ENCODE measurements around the gene PDCD7. TPM values are rescaled to one million over a fixed set of nuclear protein-coding genes. Genes with fewer than 3 reads are reported as not detected.

The PDCD7 gene
- total RNA-seq, 1 donor from 2014 or later: 26.3 TPM

DNA sequence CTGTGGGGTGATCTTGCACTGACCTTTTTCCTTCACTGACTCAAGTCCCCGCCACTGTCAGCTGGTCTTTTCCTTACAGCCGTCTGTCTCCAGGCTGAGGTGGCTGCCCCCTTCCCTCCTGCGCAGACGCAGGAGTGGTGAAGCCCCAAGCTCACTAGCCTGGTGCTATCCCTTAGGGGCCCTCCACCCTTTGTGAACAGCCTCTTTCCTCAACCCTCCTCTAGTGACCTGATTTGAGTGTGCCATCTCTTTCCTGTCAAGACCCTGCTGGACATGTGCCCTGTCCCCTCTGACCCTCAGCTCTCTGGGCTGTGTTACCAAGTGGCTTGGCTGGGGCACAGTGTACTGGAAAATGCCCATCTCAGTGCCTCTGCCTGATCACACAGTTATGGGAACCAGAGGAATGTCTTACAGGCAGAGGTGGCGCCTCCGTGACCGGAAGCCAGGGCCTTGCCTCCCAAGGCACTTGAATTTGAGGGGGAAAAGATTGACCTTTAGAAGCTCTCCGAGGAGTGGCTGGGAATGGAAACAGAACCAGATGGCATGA, 48.3 kb downstream of the PDCD7 start:
- no peak for TF ChIP-seq CTCF (conservative IDR thresholded peaks at IDR 0.05; ENCODE audit: low read depth, low read length)
- H3K4me3 ChIP-seq (ENCODE audit: low read depth, low read length): no peak overlapping the region
- no peak for DNase-seq (ENCODE audit: low read depth)

DNA sequence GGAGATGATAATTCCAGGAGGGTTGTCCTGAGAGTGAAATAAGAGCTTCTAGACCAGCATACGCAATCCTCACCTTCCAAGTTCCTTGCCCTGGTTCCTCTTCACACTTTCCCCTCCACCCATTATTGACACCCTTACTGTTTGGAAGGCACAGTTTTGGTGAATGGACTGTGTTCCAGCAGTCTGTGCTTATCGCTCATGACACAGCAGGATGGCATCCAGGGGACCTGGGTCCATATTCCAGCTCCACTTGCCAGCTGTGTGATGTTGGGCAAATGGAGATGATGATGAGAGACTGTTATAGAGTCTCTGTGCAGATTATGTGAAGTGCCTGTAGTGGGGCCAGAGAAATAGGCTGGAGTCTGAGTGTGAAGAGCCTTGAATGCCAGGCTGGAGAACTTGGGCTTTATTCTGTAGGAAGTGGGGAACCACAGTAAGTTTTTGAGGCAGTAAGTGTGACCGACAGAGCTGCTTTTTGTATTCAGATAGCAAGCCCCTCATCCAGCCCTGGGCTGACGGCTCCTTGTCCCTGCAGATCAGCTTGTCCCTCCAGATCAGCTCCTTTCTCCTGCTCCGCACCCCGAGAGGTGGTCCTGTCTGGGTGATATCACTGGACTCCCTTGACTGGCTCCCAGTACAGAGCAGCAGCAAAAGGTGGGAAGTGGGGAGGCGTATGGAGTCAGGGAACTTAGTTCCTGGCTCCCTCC, 49.0 kb downstream of the PDCD7 start:
- no peak overlapping the region for H3K4me3 ChIP-seq (ENCODE audit: low read depth, low read length)
- TF ChIP-seq CTCF (conservative IDR thresholded peaks at IDR 0.05; ENCODE audit: low read depth, low read length): no peak
- DNase-seq (ENCODE audit: low read depth): no peak

- no peak overlapping the region for H3K4me3 ChIP-seq (ENCODE audit: low read depth, low read length)
- DNase-seq (ENCODE audit: low read depth): no peak
- TF ChIP-seq CTCF (conservative IDR thresholded peaks at IDR 0.05; ENCODE audit: low read depth, low read length): peak; percentile 26
These were observed 50.3 kb downstream of the PDCD7 start for GRCh38 chr15:65083262-65083701.

GRCh38 chr15:65082303-65082953, 51.2 kb downstream of the PDCD7 start:
- no peak for DNase-seq (ENCODE audit: low read depth)
- H3K4me3 ChIP-seq (ENCODE audit: low read depth, low read length): no peak overlapping the region
- no peak for TF ChIP-seq CTCF (conservative IDR thresholded peaks at IDR 0.05; ENCODE audit: low read depth, low read length)

GRCh38 chr15:65081758-65082157, 51.9 kb downstream of the PDCD7 start:
- no peak overlapping the region for H3K4me3 ChIP-seq (ENCODE audit: low read depth, low read length)
- no peak for DNase-seq (ENCODE audit: low read depth)
- no peak for TF ChIP-seq CTCF (conservative IDR thresholded peaks at IDR 0.05; ENCODE audit: low read depth, low read length)

DNA sequence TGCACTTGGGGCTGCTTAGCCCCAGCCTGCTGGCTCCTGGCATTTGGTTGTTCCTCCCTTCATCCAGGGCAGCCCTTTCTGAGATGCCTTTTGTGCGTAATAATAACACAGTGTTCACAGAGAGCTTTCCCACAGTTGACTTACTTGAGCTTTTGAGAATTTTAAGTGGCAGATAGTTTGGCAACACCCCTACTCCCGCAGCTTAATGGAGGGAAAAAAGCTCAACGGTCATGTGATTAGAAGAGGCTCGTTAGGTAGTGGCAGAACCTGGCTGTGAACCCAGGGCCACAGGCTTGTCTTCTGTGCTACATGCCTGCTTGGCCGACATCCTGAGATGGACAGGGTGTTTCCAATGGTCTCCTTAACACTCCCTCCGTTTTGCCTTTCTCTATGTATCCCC, 52.3 kb downstream of the PDCD7 start:
- no peak overlapping the region for H3K4me3 ChIP-seq (ENCODE audit: low read depth, low read length)
- DNase-seq (ENCODE audit: low read depth): no peak
- TF ChIP-seq CTCF (conservative IDR thresholded peaks at IDR 0.05; ENCODE audit: low read depth, low read length): no peak

Data from epithelial cell of proximal tubule (primary cell).